ENCODE measurements around the gene TEAD4. TPM values are rescaled to one million over a fixed set of nuclear protein-coding genes. Genes with fewer than 3 reads are reported as not detected.

Gene TEAD4
- total and polyA plus RNA-seq, 8 donors: 17.4 to 43.8 (median 29.5) TPM

GRCh38 chr12:3032161-3032560 is 73.0 kb downstream of the TEAD4 start:
- TF ChIP-seq CTCF (IDR thresholded peaks at IDR 0.05): no peak
- Histone ChIP-seq H3K27me3 (no peaks in the 10 kb centered on the region), H3K27ac (peak overlapping the region; percentile 9 to 63 (median 60)), H3K4me3 (no peak overlapping the region), H3K36me3 (no peaks in the 10 kb centered on the region), H3K4me1 (peaks cover 0 to 18% (median 11%) of the 10 kb centered on the region in 3 donors), H3K9me3 (no peaks in the 10 kb centered on the region)
- ATAC-seq (peak; percentile 70 to 83 (median 77)), FAIRE-seq (no peak), DNase-seq (peak in 4 of 6 donors; percentile 50 to 71 (median 60))
- intact Hi-C loops (cut with DNase I): loop anchor here in 1 of 3 donors (10.0 kb wide), 1 partner anchor 177 kb away; the partner anchor contains the start of gene TEX52
- 31 to 38% methylated on average over 12 of the region's 12 CpGs for WGBS, 2 donors

- 60 to 61% methylated on average over 27 of the region's 27 CpGs for WGBS, 2 donors
- Histone ChIP-seq H3K27me3 (no peaks in the 10 kb centered on the region), H3K9me3 (no peaks in the 10 kb centered on the region), H3K27ac (peak overlapping the region; percentile 9 to 63 (median 60)), H3K36me3 (peaks cover 0 to 2% (median 0%) of the 10 kb centered on the region in 3 donors), H3K4me1 (peaks cover 0 to 18% (median 11%) of the 10 kb centered on the region in 3 donors), H3K4me3 (no peak overlapping the region)
- DNase-seq (peak in 2 of 6 donors; percentile 39 to 70), ATAC-seq (peak; percentile 54 to 63 (median 58)), FAIRE-seq (no peak)
- intact Hi-C loops (cut with DNase I): loop anchor here in 1 of 3 donors (10.0 kb wide), 1 partner anchor 178 kb away; the partner anchor contains the start of gene TEX52
- TF ChIP-seq CTCF (IDR thresholded peaks at IDR 0.05): no peak
These were observed 73.8 kb downstream of the TEAD4 start for GRCh38 chr12:3032770-3033538.

GRCh38 chr12:3033539-3033867 is 74.3 kb downstream of the TEAD4 start:
- H3K9me3 ChIP-seq: no peaks in the 10 kb centered on the region
- no peak overlapping the region for H3K4me3 ChIP-seq
- WGBS, 2 donors: 76 to 83% methylated on average over 8 of the region's 8 CpGs
- TF ChIP-seq CTCF (IDR thresholded peaks at IDR 0.05): no peak
- H3K4me1 ChIP-seq: peaks cover 0 to 18% (median 11%) of the 10 kb centered on the region in 3 donors
- FAIRE-seq (no peak), DNase-seq (no peak), ATAC-seq (no peak)
- intact Hi-C loops (cut with DNase I): loop anchor here in 1 of 3 donors (10.0 kb wide), 1 partner anchor 179 kb away; the partner anchor contains the start of gene TEX52
- no peak overlapping the region for H3K27ac ChIP-seq
- no peaks in the 10 kb centered on the region for H3K27me3 ChIP-seq
- H3K36me3 ChIP-seq: peaks cover 0 to 8% (median 0%) of the 10 kb centered on the region in 3 donors

GRCh38 chr12:3034067-3034750 is 75.0 kb downstream of the TEAD4 start:
- ATAC-seq (peak; percentile 57 to 84 (median 78)), DNase-seq (peak; percentile 59 to 79 (median 72)), FAIRE-seq (no peak)
- H3K4me3 ChIP-seq: no peak overlapping the region
- intact Hi-C loops (cut with DNase I): loop anchor here in 1 of 3 donors (10.0 kb wide), 1 partner anchor 179 kb away; the partner anchor contains the start of gene TEX52
- no peaks in the 10 kb centered on the region for H3K9me3 ChIP-seq
- no peaks in the 10 kb centered on the region for H3K27me3 ChIP-seq
- TF ChIP-seq CTCF (IDR thresholded peaks at IDR 0.05): peak; percentile 25 to 61 (median 57)
- 36 to 42% methylated on average over 10 of the region's 10 CpGs for WGBS, 2 donors
- H3K4me1 ChIP-seq: peaks cover 0 to 18% (median 11%) of the 10 kb centered on the region in 3 donors
- peaks cover 0 to 15% (median 0%) of the 10 kb centered on the region in 3 donors for H3K36me3 ChIP-seq
- no peak overlapping the region for H3K27ac ChIP-seq
